ENCODE measurements around the gene LNP1.

The LNP1 gene

GRCh38 chr3:100500320-100500880 is 99.1 kb downstream of the LNP1 start:
- no peak for DNase-seq
- Histone ChIP-seq H2AFZ (ENCODE audit: low read depth, low read length) (no peak overlapping the region), H3K4me2 (ENCODE audit: insufficient read depth, low read length) (no peak overlapping the region), H3K27ac (ENCODE audit: low read length) (no peak overlapping the region), H3K9me3 (ENCODE audit: insufficient read depth, low read length, severe bottlenecking) (no peaks in the 10 kb centered on the region), H4K20me1 (ENCODE audit: insufficient read depth, low read length) (no peaks in the 10 kb centered on the region), H3K4me1 (ENCODE audit: insufficient read depth, low read length) (no peaks in the 10 kb centered on the region), H3K4me3 (ENCODE audit: low read depth in 1 of 2, low read length in 2 of 2) (no peak overlapping the region), H3K9ac (ENCODE audit: low read depth, low read length) (no peak overlapping the region), H3K36me3 (ENCODE audit: insufficient read depth, low read length) (no peaks in the 10 kb centered on the region), H3K27me3 (ENCODE audit: insufficient read depth, low read length, poor library complexity) (no peaks in the 10 kb centered on the region), H3K79me2 (ENCODE audit: insufficient read depth, low read length) (no peaks in the 10 kb centered on the region)
- TF ChIP-seq EZH2 (IDR thresholded peaks at IDR 0.05; ENCODE audit: borderline replicate concordance, low read depth, low read length, severe bottlenecking), result no peak
- TF ChIP-seq CTCF (IDR thresholded peaks at IDR 0.05; ENCODE audit: borderline replicate concordance, extremely low read depth, low read length, poor library complexity, severe bottlenecking), result no peak
- ATAC-seq (ENCODE audit: insufficient read depth, low read depth), result no peak

- no peak for ATAC-seq (ENCODE audit: insufficient read depth, low read depth)
- Histone ChIP-seq H3K4me2 (ENCODE audit: insufficient read depth, low read length) (no peak overlapping the region), H2AFZ (ENCODE audit: low read depth, low read length) (no peak overlapping the region)
These were observed 102.1 kb downstream of the LNP1 start for GRCh38 chr3:100503448-100503847.

More at GRCh38 chr3:100503448-100503847, 102.1 kb downstream of the LNP1 start:
- H3K4me1 ChIP-seq (ENCODE audit: insufficient read depth, low read length), result no peaks in the 10 kb centered on the region
- TF ChIP-seq CTCF (IDR thresholded peaks at IDR 0.05; ENCODE audit: borderline replicate concordance, extremely low read depth, low read length, poor library complexity, severe bottlenecking) (no peak), EZH2 (IDR thresholded peaks at IDR 0.05; ENCODE audit: borderline replicate concordance, low read depth, low read length, severe bottlenecking) (no peak)
- H4K20me1 ChIP-seq (ENCODE audit: insufficient read depth, low read length), result no peaks in the 10 kb centered on the region
- no peaks in the 10 kb centered on the region for H3K79me2 ChIP-seq (ENCODE audit: insufficient read depth, low read length)
- no peak overlapping the region for H3K4me3 ChIP-seq (ENCODE audit: low read depth in 1 of 2, low read length in 2 of 2)
- H3K9me3 ChIP-seq (ENCODE audit: insufficient read depth, low read length, severe bottlenecking), result no peaks in the 10 kb centered on the region
- no peak overlapping the region for H3K9ac ChIP-seq (ENCODE audit: low read depth, low read length)
- H3K36me3 ChIP-seq (ENCODE audit: insufficient read depth, low read length), result no peaks in the 10 kb centered on the region
- no peak overlapping the region for H3K27ac ChIP-seq (ENCODE audit: low read length)
- no peaks in the 10 kb centered on the region for H3K27me3 ChIP-seq (ENCODE audit: insufficient read depth, low read length, poor library complexity)
- DNase-seq, result no peak
